Smooth muscle cell of the pulmonary artery (primary cell): Measurements from ENCODE around the gene KRT83. TPM values are rescaled to one million over a fixed set of nuclear protein-coding genes. Genes with fewer than 3 reads are reported as not detected.

ENCODE experiments used
- total RNA-seq: library from RNA; depleted of rRNA; stranded (reverse); fragments of >200 nt; gene quantifications from 2 replicates; pipeline ENCODE4 v1.2.3, GENCODE V29; 2014

Gene KRT83
- total RNA-seq = not detected in 2 replicates

DNA sequence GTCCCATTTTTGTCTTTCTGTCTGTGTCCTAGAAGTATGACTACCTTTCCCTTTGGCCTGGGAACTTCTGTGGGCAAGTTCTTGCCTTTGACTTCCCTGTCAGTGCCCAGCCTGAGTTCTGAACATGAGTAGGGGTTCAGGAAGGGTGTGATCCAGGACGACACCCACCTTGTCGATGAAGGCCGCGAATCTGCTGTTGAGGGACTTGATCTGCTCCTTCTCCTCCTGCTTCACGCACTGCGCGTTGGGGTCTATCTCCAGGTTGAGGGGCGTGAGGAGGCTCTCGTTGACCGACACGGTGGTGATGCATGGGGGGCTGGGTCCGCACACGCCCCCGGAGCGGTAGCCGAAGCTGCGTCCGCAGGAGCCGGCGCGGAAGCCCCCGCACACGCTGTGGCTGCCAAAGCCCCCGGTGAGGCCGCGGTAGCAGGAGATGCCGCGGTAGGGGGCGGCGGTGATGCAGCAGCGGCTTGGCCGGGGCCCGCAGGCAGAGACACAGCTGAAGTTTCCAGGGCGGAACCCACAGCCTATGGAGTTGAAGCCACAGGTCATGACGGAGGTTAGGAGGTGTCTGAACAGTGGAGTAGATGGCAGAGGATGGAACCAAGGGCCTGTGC lies at the start of gene KRT83:
Gene KRT83 (minus strand): TSS at position 615 of the 617 bp plus-strand sequence. CDS start 63 bp downstream, at position 552.

DNA sequence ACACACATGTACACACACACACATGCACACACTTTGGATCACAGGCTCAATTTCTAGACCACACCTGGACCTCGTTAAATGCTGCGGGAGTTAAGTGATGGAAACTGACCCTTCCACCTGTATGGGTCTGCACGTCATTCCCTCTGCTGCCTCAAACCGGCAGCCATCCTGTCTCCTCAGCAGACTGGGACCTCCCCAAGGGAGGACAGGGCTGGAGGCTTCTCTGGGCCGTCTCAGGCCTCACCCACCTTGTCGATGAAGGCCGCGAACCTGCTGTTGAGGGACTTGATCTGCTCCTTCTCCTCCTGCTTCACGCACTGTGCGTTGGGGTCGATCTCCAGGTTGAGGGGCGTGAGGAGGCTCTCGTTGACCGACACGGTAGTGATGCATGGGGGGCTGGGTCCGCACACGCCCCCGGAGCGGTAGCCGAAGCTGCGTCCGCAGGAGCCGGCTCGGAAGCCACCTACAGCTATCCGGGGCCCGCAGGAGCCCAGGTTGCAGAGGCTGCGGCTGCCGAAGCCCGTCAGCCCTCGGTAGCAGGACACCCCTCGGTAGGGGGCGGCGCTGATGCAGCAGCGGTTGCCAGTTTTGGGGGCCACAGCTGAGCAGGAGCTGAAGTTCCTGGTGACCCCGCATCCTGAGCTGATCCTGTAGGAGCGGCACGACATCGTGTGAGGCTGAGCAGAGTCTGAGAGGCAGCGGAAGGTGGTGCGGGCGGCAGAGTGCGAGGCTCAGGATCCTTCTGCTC lies 45.7 kb upstream of the KRT83 start, which contains the start of gene KRT85:
Gene KRT85 (minus strand): TSS at position 744 of the 748 bp plus-strand sequence. CDS start 76 bp downstream, at position 668.

DNA sequence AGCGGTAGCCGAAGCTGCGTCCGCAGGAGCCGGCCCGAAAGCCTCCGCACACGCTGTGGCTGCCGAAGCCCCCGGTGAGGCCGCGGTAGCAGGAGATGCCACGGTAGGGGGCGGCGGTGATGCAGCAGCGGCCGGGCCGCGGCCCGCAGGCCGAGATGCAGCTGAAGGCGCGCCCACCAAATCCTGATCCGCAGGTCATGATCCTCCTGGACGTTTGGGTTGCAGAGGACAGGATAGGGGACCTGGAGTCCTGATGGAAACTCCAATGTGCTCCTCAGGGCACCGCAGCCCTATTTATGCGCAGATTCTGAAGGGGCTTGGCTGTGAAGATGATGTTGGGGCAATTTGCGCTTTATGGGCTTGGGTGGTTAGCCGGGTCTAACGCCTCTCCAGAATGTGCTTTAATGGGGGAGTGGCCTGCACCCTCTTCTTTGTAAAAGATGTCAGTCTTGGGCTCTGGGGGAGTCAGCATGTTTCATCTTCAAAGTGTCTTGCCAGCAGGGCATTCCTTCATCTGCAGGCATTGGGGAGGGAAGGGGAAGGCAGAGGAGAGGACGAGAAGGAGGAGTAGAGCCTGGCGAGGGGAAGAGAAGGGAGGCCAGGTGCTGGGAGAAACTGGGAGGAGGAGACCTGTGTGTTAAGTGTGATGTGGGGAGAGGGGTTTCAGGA lies 29.8 kb downstream of the KRT83 start, which contains the start of gene KRT81:
Gene KRT81 (minus strand): TSS at position 268 of the 669 bp plus-strand sequence. CDS start 69 bp downstream, at position 199.

DNA sequence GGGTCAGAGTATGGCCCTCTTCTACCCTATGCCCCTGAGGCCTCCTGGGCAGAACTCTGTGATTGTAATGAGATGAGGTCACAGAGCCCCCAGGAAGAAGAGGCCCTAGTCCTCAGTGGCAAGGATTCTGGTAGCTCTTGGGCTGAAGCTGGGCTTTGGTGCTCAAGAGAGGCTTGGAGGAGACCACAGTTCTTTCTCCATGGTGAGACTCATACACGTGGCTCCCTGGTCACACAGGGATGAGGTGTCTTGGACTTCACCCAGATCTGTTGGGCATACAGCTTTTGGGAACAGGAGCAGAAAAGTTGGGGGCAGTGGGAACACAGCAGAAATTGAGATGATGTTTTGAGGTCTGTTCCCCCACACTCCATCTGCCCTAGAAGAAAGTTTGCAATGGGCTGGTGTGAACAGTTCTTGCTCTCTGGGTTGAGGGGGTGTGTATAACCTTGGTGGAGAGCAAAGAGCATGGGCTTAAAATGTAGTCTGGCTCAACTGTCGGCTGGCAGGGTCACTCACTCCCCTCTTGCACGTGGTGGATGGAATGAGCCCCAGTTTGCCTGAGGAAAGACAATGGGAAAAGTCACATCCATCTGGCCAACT lies 46.6 kb downstream of the KRT83 start, which contains the start of gene KRT86:
Gene KRT86 (plus strand): TSS at position 125 of the 600 bp plus-strand sequence. CDS start 27,272 bp downstream, outside the sequence.

Other genes with a start within 250 kb of the KRT83 start
- 0.07 and 0.10 TPM in 2 replicates for gene SMIM41, start 241.7 kb downstream of the KRT83 start, total RNA-seq
- 0.65 and 0.83 TPM in 2 replicates for gene KRT80, start 129.4 kb downstream of the KRT83 start, total RNA-seq
- gene KRT7, start 88.2 kb downstream of the KRT83 start, total RNA-seq = 15.0 and 16.4 TPM in 2 replicates
- gene KRT86, start 46.8 kb downstream of the KRT83 start, total RNA-seq = 5.0 and 8.7 TPM in 2 replicates
- 0.13 and 0.20 TPM in 2 replicates for gene KRT81, start 29.9 kb downstream of the KRT83 start, total RNA-seq
- gene KRT85, start 46.1 kb upstream of the KRT83 start, total RNA-seq = not detected in 2 replicates
- gene KRT84, start 64.3 kb upstream of the KRT83 start, total RNA-seq = not detected in 2 replicates
- not detected in 2 replicates for gene KRT82, start 84.9 kb upstream of the KRT83 start, total RNA-seq
- not detected in 2 replicates for gene KRT75, start 113.0 kb upstream of the KRT83 start, total RNA-seq
- 0.20 and 0.33 TPM in 2 replicates for gene KRT6B, start 130.7 kb upstream of the KRT83 start, total RNA-seq
- 0.07 TPM in 1 of 2 replicates, not detected in the other for gene KRT6C, start 152.4 kb upstream of the KRT83 start, total RNA-seq
- 2.7 and 11.9 TPM in 2 replicates for gene KRT6A, start 171.9 kb upstream of the KRT83 start, total RNA-seq
- gene KRT5, start 199.0 kb upstream of the KRT83 start, total RNA-seq = 0.52 and 1.8 TPM in 2 replicates
- not detected in 2 replicates for gene KRT71, start 231.7 kb upstream of the KRT83 start, total RNA-seq